ENCODE results near the gene NCOA4.
A peak's percentile ranks its signal among the peaks of the same experiment; 100 is the strongest.
"Not testable (repeated sequence)": the region's sequence is repeated elsewhere in the genome, so short reads cannot be mapped to it uniquely, and the experiment has no call there.

Gene NCOA4

DNA sequence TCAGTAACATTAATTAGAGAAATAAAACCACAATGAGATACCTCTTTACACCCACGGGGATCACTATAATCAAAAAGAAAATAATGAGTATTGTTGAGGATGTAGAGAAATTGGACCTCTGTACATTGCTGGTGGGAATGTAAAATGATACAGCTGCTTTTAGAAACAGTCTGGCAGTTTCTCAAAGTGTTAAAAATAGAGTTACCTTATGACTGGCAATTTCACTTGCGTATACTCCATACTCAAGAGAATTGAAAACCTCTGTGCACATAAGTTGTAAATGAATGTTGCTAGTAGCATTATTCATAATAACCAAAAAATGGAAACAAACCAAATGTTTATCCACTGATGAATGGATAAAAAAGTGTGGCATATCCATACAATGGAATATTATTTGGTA lies 51.9 kb downstream of the NCOA4 start:
- DNase-seq = not testable (repeated sequence)

- not testable (repeated sequence) for DNase-seq
Observed at GRCh38 chr10:45974041-45974440, 56.4 kb downstream of the NCOA4 start.

DNA sequence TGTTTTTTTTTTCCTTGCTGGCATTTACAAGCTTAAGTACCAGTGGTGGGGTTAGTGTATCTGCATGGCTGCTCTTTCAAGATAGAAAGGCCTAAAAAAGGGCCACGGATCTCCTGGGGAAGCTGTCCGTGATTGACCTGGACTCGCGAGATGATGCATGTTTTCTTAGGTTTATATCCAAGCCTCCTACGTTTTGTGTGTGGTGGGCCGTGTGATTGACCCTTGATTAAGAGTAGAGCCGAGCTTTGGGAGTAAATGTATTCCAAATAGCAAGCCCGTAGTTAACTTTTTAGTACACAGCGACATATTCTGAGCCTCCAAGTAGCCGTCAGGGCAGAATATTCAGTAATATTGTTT lies 57.6 kb downstream of the NCOA4 start:
- DNase-seq = not testable (repeated sequence)

- peak; percentile 85 to 89 for DNase-seq
Observed at GRCh38 chr10:45972106-45972812, 58.2 kb downstream of the NCOA4 start, which contains the start of gene TIMM23. Gene TIMM23 (plus strand): TSS chr10:45972489. CDS start chr10:45972625, 136 bp downstream.

GRCh38 chr10:45971742-45972105 lies 58.7 kb downstream of the NCOA4 start:
- not testable (repeated sequence) for DNase-seq

GRCh38 chr10:45971019-45971418 lies 59.4 kb downstream of the NCOA4 start:
- DNase-seq = not testable (repeated sequence)

DNA sequence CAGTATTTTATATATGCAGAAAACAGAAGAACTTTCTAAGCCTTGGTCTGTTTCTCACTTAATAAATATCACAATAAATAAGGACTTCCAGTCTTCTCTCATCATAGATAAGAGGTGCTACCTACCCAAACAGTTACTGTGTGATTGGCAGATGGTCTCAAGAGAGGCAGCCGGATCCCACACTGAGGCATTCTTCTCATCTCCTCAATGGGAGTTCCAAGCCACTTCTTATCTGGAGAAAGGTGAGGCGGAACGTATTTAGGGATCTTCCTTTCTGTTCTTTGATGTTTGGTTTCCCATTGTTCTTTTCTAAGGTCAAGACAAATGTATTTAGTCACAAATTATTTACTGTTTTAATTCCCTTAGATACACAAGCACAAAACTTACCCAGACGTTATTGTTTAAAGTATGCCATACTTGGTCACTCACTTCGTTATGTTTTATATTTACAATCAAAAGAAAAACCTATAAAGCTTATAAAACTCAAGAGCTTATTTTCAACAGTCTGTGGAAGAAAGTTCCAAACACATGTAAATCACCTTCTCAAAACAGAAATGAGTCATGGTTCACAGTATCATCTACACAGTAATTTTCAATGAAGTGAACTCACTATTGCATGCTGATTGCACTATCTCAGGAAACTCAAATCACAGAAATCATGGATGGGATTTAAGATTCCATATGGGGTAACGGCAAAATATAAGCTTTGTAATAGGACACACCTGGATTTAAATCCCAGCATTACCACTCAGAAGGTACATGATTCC lies 67.6 kb downstream of the NCOA4 start:
- DNase-seq = not testable (repeated sequence)

DNA sequence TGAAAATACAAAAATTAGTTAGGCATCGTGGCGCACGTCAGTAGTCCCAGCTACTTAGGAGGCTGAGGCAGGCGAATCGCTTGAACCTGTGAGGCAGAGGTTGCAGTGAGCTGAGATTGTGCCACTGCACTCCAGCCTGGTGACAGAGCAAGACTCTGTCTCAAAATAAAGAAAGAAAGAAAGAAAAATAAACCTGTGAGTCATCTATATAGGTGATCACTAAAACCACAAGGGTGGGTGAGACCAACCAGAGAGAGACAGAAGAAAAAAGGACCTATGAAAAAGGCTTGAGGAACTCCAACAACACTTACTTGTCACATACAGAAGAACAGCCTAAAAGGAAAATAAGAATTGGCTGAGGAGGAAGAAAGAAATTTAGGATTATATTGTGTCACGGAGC lies 72.5 kb downstream of the NCOA4 start:
- not testable (repeated sequence) for DNase-seq

DNA sequence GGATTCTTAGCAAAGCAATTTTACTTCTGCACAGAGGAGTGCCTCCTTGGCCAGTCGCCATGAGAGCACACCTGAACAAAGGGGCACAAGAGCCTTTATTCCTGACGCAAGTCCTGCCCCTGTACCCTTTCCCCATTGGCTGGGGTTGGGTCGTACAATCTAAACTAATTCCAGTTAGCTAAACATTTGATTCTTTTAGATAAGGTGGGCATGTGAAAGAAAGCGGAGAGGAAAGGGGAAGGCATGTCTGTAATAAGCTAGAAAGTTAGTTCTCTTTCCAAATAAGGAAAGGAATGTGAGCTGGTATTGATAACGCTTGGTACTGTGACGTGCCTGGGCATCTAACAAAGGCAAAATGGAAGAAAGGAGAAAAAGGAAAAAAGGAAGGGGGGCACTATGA lies 73.8 kb downstream of the NCOA4 start:
- not testable (repeated sequence) for DNase-seq

All from CD4-positive, alpha-beta T cell treated with Interleukin-4 for 1 hour (primary cell).